Body of pancreas (tissue), 4 donors: ENCODE results near the gene NARF. TPM values are rescaled to one million over a fixed set of nuclear protein-coding genes. Genes with fewer than 3 reads are reported as not detected.

Experiments used
- ATAC-seq: fragments of 150-250 bp; one replicate; pipeline ENCODE4 v1.9.1; 2016
- DNase-seq, 4 donors: peaks; one replicate each; pipeline ENCODE4 v3.0.0-alpha.2; 2019
- H3K27ac ChIP-seq, 4 donors: fragments of 200-600 bp; sonication (generic); 1 replicate in 3 of 4; 2 replicates in 1 of 4; pipeline versions ENCODE4 v1.5.1 to v1.6.1; 2016 to 2019; ENCODE audit warnings: mild to moderate bottlenecking in 1 of 4, mixed read lengths in 1 of 4, moderate library complexity in 1 of 4
- H3K27me3 ChIP-seq, 2 donors: fragments of 200-600 bp; sonication (generic); one replicate each; pipeline ENCODE4 v1.6.0; 2016; ENCODE audit warnings: mild to moderate bottlenecking in 1 of 2
- H3K36me3 ChIP-seq, 2 donors: fragments of 200-600 bp; sonication (generic); replicated peaks in 1 of 2; 2 replicates each; pipeline ENCODE4 v1.5.1; 2016; ENCODE audit warnings: low read depth in 2 of 2; ENCODE audit not compliant: insufficient read depth in 1 of 2
- H3K4me1 ChIP-seq: fragments of 200-600 bp; sonication (generic); one replicate; pipeline ENCODE4 v1.6.0; 2016
- H3K4me3 ChIP-seq, 2 donors: fragments of 200-600 bp; sonication (generic); 1 replicate in 1 of 2; 2 replicates in 1 of 2; pipeline ENCODE4 v1.5.1; 2016 to 2019
- H3K9me3 ChIP-seq, 3 donors: fragments of 200-600 bp; sonication (generic); 1 replicate in 2 of 3; 2 replicates in 1 of 3; pipeline ENCODE4 v1.5.1; 2016
- POLR2A ChIP-seq, 3 donors: fragments of 450-650 bp; IDR thresholded peaks; one replicate each; pipeline ENCODE4 v1.6.1; 2016; ENCODE audit warnings: antibody characterized with exemption in 3 of 3, mild to moderate bottlenecking in 2 of 3
- WGBS, 2 donors: methylation state at CpG; one replicate each; pipeline ENCODE4 v1.1.5; 2017; 5-methylcytosine and 5-hydroxymethylcytosine counted together
- intact Hi-C: fragments of 100-400 bp; cut with DNase I; formaldehyde crosslinking; loops from one replicate; pipeline ENCODE4 v1.15.1; 2023
- total RNA-seq, 2 donors: library from RNA; depleted of rRNA; stranded (reverse); fragments of >200 nt; gene quantifications; one replicate each; pipeline ENCODE4 v1.1.0, GENCODE V29; 2016
- TF ChIP-seq, protein P1 (sequence below), 7 experiments: fragments of 450-650 bp in 4 of 7; fragments of 200-600 bp in 3 of 7; sonication (generic) in 3 of 7; IDR thresholded peaks; one replicate each; pipeline ENCODE4 v1.5.1; 2016 to 2019; ENCODE audit warnings: antibody characterized with exemption in 7 of 7

The NARF gene
- total RNA-seq, 2 donors from 2014 or later = 14.5 to 85.4 TPM

DNA sequence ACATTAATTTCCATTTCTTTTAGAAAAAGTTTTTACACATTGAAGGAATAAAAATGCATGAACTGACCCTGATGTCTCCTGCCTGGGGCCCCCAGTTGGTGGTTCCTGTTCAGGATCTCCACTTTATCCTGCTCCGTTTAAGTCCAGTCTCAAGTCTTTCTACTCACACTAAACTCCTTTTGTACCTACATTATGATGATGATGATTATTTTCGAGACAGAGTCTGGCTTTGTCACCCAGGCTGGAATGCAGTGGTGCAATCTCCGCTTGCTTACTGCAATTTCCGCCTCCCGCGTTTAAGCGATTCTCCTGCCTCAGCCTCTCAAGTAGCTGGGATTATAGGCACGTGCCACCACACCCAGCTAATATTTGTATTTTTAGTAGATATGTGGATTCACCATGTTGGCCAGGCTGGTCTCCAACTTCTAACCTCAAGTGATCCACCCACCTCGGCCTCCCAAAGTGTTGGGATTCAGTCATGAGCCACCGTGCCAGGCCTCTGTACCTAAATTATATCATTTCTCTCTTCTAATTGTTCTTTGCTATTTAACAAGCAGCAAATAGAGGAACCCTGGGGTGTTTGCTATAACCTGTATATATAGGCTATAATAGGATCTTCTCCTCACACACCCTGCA is 58.8 kb downstream of the NARF start:
- H3K4me1 ChIP-seq = peaks cover 18% of the 10 kb centered on the region
- no peaks in the 10 kb centered on the region for H3K9me3 ChIP-seq
- H3K27ac ChIP-seq = no peak overlapping the region
- no peaks in the 10 kb centered on the region for H3K27me3 ChIP-seq
- TF ChIP-seq, protein P1, sequence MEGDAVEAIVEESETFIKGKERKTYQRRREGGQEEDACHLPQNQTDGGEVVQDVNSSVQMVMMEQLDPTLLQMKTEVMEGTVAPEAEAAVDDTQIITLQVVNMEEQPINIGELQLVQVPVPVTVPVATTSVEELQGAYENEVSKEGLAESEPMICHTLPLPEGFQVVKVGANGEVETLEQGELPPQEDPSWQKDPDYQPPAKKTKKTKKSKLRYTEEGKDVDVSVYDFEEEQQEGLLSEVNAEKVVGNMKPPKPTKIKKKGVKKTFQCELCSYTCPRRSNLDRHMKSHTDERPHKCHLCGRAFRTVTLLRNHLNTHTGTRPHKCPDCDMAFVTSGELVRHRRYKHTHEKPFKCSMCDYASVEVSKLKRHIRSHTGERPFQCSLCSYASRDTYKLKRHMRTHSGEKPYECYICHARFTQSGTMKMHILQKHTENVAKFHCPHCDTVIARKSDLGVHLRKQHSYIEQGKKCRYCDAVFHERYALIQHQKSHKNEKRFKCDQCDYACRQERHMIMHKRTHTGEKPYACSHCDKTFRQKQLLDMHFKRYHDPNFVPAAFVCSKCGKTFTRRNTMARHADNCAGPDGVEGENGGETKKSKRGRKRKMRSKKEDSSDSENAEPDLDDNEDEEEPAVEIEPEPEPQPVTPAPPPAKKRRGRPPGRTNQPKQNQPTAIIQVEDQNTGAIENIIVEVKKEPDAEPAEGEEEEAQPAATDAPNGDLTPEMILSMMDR (IDR thresholded peaks at IDR 0.05) = no peak
- no peak for TF ChIP-seq POLR2A (IDR thresholded peaks at IDR 0.05)
- ATAC-seq (no peak), DNase-seq (no peak)
- no peaks in the 10 kb centered on the region for H3K36me3 ChIP-seq
- 73% methylated on average over 10 of the region's 10 CpGs for WGBS, 2 donors
- intact Hi-C loops = no loop called here
- no peak overlapping the region for H3K4me3 ChIP-seq

DNA sequence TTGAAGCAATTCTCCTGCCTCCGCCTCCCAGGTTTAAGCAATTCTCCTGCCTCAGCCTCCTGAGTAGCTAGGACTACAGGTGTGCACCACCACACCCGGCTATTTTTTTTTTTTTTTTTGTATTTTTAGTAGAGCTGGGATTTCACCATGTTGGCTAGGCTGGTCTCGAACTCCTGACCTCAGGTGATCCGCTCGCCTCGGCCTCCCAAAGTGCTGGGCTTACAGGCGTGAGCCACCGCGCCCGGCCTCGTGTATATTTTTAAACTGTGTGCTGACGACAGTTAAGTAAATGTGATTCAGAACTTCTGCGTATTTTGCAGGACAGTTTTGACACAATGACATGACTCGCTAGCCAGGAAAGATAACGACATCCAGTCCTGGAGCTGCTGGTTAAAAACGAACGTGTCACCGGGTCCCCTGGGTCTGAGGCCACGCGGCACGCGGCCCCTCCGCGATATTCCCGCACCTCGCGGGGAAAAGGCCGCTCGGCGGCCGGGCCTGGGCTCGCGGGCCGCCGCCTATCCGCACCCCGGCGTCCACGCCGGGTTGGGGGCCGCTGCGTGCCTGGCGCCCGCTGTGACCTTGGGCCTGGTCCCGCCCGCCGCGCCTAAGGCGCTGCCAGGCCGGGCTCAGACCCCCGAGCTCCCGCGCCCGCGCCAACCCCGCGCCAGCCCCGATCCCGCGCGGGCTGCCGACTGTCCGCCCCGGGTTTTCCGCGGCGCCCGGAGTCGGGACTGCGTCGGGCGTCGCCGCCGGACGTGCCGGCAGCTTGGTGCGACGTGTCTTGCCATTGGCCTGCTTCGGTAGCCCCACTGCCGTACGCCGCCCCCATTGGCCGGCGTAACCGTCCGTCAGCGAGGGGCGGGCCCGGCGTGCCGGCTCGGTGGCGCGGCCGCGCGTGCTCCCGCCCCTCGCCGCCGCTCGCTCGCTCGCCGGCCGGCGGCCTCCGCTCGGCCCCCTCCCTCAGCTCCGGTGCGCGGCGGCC is 60.6 kb downstream of the NARF start, which contains the start of gene FOXK2:
Gene FOXK2 (plus strand): TSS at position 907 of the 985 bp plus-strand sequence. CDS start 157 bp downstream, outside the sequence.
- peak within 1 kb of the TSS; percentile 56 to 65 for H3K4me3 ChIP-seq
- intact Hi-C loops = no loop called here
- 3 to 15% methylated on average over 15 to 84 of the region's 114 CpGs for WGBS, 2 donors
- no peaks in the 10 kb centered on the region for H3K36me3 ChIP-seq
- no peaks in the 10 kb centered on the region for H3K27me3 ChIP-seq
- peak; percentile 99 for ATAC-seq
- H3K9me3 ChIP-seq = no peaks in the 10 kb centered on the region
- H3K27ac ChIP-seq = peak within 1 kb of the TSS; percentile 81 to 98 (median 94)
- H3K4me1 ChIP-seq = peaks cover 30% of the 10 kb centered on the region
- peak; percentile 37 to 55 (median 45) for TF ChIP-seq POLR2A (IDR thresholded peaks at IDR 0.05)
- TF ChIP-seq, protein P1 (IDR thresholded peaks at IDR 0.05) = no peak
- peak; percentile 94 to 96 (median 95) for DNase-seq

DNA sequence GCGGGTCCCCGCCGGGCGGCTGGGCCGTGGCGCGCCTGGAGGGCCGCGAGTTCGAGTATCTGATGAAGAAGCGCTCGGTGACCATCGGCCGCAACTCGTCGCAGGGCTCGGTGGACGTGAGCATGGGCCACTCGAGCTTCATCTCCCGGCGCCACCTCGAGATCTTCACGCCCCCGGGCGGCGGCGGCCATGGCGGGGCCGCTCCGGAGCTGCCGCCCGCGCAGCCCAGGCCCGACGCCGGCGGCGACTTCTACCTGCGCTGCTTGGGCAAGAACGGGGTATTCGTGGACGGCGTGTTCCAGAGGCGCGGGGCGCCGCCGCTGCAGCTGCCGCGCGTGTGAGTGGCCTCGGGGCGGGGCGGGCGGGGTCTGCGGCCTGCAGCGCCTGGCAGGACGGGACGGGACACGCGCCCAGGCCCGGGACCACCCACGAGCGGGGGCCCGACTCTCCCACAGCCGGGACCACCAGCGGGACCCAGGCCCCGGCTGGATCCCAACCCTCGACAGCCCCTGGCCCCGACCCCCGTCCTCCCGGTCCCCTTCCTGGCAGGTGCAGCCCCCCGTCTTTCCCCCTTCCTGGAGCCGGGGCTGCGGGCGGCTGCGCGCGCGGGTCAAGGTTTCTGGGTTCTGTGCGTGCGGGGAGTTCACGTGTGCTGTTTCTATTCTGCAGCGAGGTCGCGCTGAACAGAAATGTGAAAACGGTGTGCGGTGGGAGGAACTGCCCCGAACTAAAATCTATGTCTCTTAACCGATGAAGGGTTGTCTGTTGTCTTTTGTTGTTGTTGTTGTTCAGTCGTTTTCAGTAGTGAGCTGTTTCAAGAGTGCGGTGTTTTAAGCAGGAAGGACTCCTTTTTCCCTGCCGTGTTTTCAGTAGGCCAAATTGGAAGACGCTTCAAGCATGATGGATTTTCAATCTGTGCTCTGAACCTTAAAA is 61.7 kb downstream of the NARF start:
- peaks cover 41% of the 10 kb centered on the region for H3K4me1 ChIP-seq
- intact Hi-C loops = no loop called here
- peak overlapping the region; percentile 48 to 86 (median 80) for H3K27ac ChIP-seq
- TF ChIP-seq, protein P1 (IDR thresholded peaks at IDR 0.05) = no peak
- TF ChIP-seq POLR2A (IDR thresholded peaks at IDR 0.05) = no peak
- H3K36me3 ChIP-seq = no peaks in the 10 kb centered on the region
- peak overlapping the region; percentile 56 to 65 for H3K4me3 ChIP-seq
- no peak for ATAC-seq
- no peaks in the 10 kb centered on the region for H3K27me3 ChIP-seq
- 0 to 1% methylated on average over 11 to 72 of the region's 94 CpGs for WGBS, 2 donors
- DNase-seq = peak in 3 of 4 donors; percentile 25 to 42 (median 40)
- H3K9me3 ChIP-seq = no peaks in the 10 kb centered on the region

DNA sequence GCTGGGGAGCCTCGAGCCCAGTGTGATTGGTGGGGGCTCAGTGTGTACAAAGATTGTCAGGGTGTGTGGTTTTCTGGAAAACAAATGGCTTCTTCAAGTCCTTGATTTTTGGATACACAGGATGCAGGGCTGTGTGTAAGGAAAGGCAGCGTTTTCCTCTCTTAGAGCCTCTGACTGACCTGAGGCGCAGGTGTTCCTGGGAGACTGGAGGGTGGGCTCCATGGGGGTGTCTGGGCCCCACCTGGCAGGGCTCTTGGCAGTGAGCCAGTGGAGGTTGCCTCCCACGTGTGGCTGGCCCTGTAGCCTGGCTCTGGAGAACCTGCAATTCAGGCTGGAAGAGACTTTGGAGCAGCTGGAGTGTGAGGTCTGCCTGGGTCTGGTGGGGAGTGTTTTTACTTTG is 66.0 kb downstream of the NARF start:
- no peak for TF ChIP-seq POLR2A (IDR thresholded peaks at IDR 0.05)
- ATAC-seq (no peak), DNase-seq (peak in 1 of 4 donors; percentile 24)
- WGBS, 2 donors = 29 to 35% methylated on average over 4 of the region's 4 CpGs
- no peaks in the 10 kb centered on the region for H3K9me3 ChIP-seq
- H3K27me3 ChIP-seq = no peaks in the 10 kb centered on the region
- intact Hi-C loops = no loop called here
- peaks cover 70% of the 10 kb centered on the region for H3K4me1 ChIP-seq
- no peaks in the 10 kb centered on the region for H3K36me3 ChIP-seq
- peak overlapping the region in 1 of 4 donors; percentile 9 for H3K27ac ChIP-seq
- H3K4me3 ChIP-seq = no peak overlapping the region
